A549 (cell line): ENCODE results near the gene AMZ2. TPM values are rescaled to one million over a fixed set of nuclear protein-coding genes. Genes with fewer than 3 reads are reported as not detected.

ENCODE experiments used
- ATAC-seq, 2 experiments: fragments of 200-7000 bp in 1 of 2; fragments of >200 bp in 1 of 2; cut with Nextera tagmentation in 1 of 2; cut with Tn5 transposase in 1 of 2; 3 replicates each; pipeline versions ENCODE4 v1.8.0 to v1.9.1; 2018 to 2020; ENCODE audit warnings: mild to moderate bottlenecking in 1 of 2, moderate library complexity in 1 of 2
- CTCF ChIA-PET: fragments of 300-600 bp; sonication (Branson Sonifier 250); formaldehyde crosslinking; extraction: SDS; loops from one replicate; lab custom pipeline; 2021; ENCODE audit warnings: antibody characterized with exemption, inconsistent platforms; lab: Yijun Ruan, JAX
- POLR2A ChIA-PET: fragments of 350-600 bp; formaldehyde crosslinking; extraction: SDS; loops from one replicate; lab custom pipeline; 2021; ENCODE audit warnings: antibody characterized with exemption, inconsistent platforms; lab: Yijun Ruan, JAX
- DNase-seq, 2 experiments: peaks; one replicate each; pipeline versions ENCODE4 v3.0.0 to v3.0.0-alpha.2; 2011 to 2016; ENCODE audit warnings: low read depth in 1 of 2, low spot score in 1 of 2
- FAIRE-seq: peaks from 2 replicates; lab custom pipeline; 2011; peaks lifted over from hg19 to GRCh38; lab: Jason Lieb, UNC
- H3K27ac ChIP-seq, 2 experiments: fragments of >200 bp; sonication (Bioruptor Twin); formaldehyde crosslinking; 3 replicates each; pipeline ENCODE4 v1.5.1; 2016 to 2017
- H3K4me1 ChIP-seq: fragments of >200 bp; sonication (Bioruptor Twin); formaldehyde crosslinking; 3 replicates; pipeline ENCODE4 v1.6.1; 2016
- H3K4me2 ChIP-seq: fragments of >200 bp; sonication (Bioruptor Twin); formaldehyde crosslinking; 3 replicates; pipeline ENCODE4 v1.6.1; 2016
- H3K4me3 ChIP-seq: fragments of >200 bp; sonication (Bioruptor Twin); formaldehyde crosslinking; 3 replicates; pipeline ENCODE4 v1.5.1; 2016
- H3K9me3 ChIP-seq: fragments of >200 bp; sonication (Bioruptor Twin); formaldehyde crosslinking; 3 replicates; pipeline ENCODE4 v1.6.1; 2016
- CBX2 ChIP-seq: fragments of 200-600 bp; sonication (generic); IDR thresholded peaks from 2 replicates; pipeline ENCODE4 v1.6.1; 2016; ENCODE audit warnings: low read depth, mild to moderate bottlenecking, borderline replicate concordance
- CHD2 ChIP-seq: fragments of 150-350 bp; IDR thresholded peaks from 2 replicates; pipeline ENCODE4 v1.6.1; 2014; ENCODE audit warnings: low read length; ENCODE audit not compliant: partially characterized antibody
- EHMT2 ChIP-seq: fragments of 200-600 bp; sonication (generic); IDR thresholded peaks from 2 replicates; pipeline ENCODE4 v1.6.1; 2016; ENCODE audit warnings: antibody characterized with exemption, low read depth, mild to moderate bottlenecking, moderate library complexity
- FOSL2 ChIP-seq, 2 experiments: fragments of 450-650 bp in 1 of 2; fragments of >200 bp in 1 of 2; sonication (Bioruptor Twin) in 1 of 2; formaldehyde crosslinking; IDR thresholded peaks; 2 replicates each; pipeline versions ENCODE4 v1.5.0 to v1.6.1; 2016 to 2020; ENCODE audit warnings: mild to moderate bottlenecking in 1 of 2, moderate library complexity in 1 of 2
- HEYL ChIP-seq: fragments of 250-450 bp; sonication (Bioruptor Pico); IDR thresholded peaks from 2 replicates; pipeline ENCODE4 v1.8.0; 2021; ENCODE audit warnings: mild to moderate bottlenecking, moderate library complexity
- HOXA7 ChIP-seq: fragments of 250-450 bp; sonication (Bioruptor Pico); IDR thresholded peaks from 2 replicates; pipeline ENCODE4 v1.5.0; 2020; ENCODE audit warnings: mild to moderate bottlenecking, moderate library complexity
- KDM5A ChIP-seq: fragments of 200-600 bp; sonication (generic); IDR thresholded peaks from 2 replicates; pipeline ENCODE4 v1.6.1; 2016; ENCODE audit warnings: antibody characterized with exemption, mild to moderate bottlenecking
- MAZ ChIP-seq: fragments of 150-350 bp; IDR thresholded peaks from 2 replicates; pipeline ENCODE4 v1.6.1; 2014; ENCODE audit warnings: antibody characterized with exemption, low read depth, low read length, borderline replicate concordance
- NPAS2 ChIP-seq: fragments of 250-450 bp; sonication (Bioruptor Pico); IDR thresholded peaks from 2 replicates; pipeline ENCODE4 v1.8.0; 2022; ENCODE audit warnings: mild to moderate bottlenecking, moderate library complexity, borderline replicate concordance
- POLR2AphosphoS2 ChIP-seq: conservative IDR thresholded peaks from 2 replicates; pipeline ENCODE4 v1.6.1; 2012; ENCODE audit warnings: low read length, improper control_type of control experiment, inconsistent platforms
- RAD21 ChIP-seq, 2 experiments: fragments of >200 bp in 1 of 2; sonication (Bioruptor Twin) in 1 of 2; formaldehyde crosslinking in 1 of 2; IDR thresholded peaks in 1 of 2; conservative IDR thresholded peaks in 1 of 2; 2 replicates in 1 of 2; 3 replicates in 1 of 2; pipeline ENCODE4 v1.6.1; 2012 to 2018; ENCODE audit warnings: inconsistent platforms in 1 of 2
- RARB ChIP-seq: fragments of 250-450 bp; sonication (Bioruptor Pico); IDR thresholded peaks from 2 replicates; pipeline ENCODE4 v1.8.0; 2021; ENCODE audit warnings: mild to moderate bottlenecking, moderate library complexity
- RFX5 ChIP-seq: fragments of 450-650 bp; IDR thresholded peaks from 2 replicates; pipeline ENCODE4 v1.7.1; 2014; ENCODE audit warnings: antibody characterized with exemption, mild to moderate bottlenecking, moderate library complexity
- SMC3 ChIP-seq: fragments of >200 bp; sonication (Bioruptor Twin); formaldehyde crosslinking; IDR thresholded peaks from 3 replicates; pipeline ENCODE4 v1.6.1; 2018; ENCODE audit warnings: inconsistent platforms
- SREBF2 ChIP-seq: fragments of 450-650 bp; IDR thresholded peaks from 2 replicates; pipeline ENCODE4 v1.6.1; 2014; ENCODE audit warnings: mild to moderate bottlenecking, moderate library complexity
- ZFP36 ChIP-seq: fragments of 450-650 bp; IDR thresholded peaks from 2 replicates; pipeline ENCODE4 v1.6.1; 2014; ENCODE audit warnings: borderline replicate concordance; ENCODE audit not compliant: partially characterized antibody
- ZSCAN20 ChIP-seq: fragments of 250-450 bp; sonication (Bioruptor Pico); IDR thresholded peaks from 2 replicates; pipeline ENCODE4 v1.8.0; 2022; ENCODE audit warnings: mild to moderate bottlenecking, moderate library complexity
- WGBS: methylation state at CpG from one replicate; pipeline ENCODE4 v1.1.6; 2017; ENCODE audit errors: missing lambda C conversion rate; 5-methylcytosine and 5-hydroxymethylcytosine counted together
- polyA plus RNA-seq, 4 experiments: library from polyadenylated mRNA; depleted of rRNA in 3 of 4; stranded (reverse); fragments of >200 nt; fragmentation: RNase III in 1 of 4; extraction: RNeasy Plus Mini Kit Qiagen cat#74134 plus additional on column Dnase treatment in 1 of 4; gene quantifications; 2 replicates in 3 of 4; 3 replicates in 1 of 4; pipeline ENCODE4 v1.2.3, GENCODE V29; 2011 to 2017
- TF ChIP-seq, protein P1 (sequence below): fragments of 150-350 bp; IDR thresholded peaks from 2 replicates; pipeline ENCODE4 v1.6.1; 2014; ENCODE audit warnings: low read depth, mild to moderate bottlenecking, low read length
- TF ChIP-seq, protein P2 (sequence below): fragments of 200-600 bp; sonication (generic); IDR thresholded peaks from 2 replicates; pipeline ENCODE4 v1.6.1; 2016; ENCODE audit warnings: antibody characterized with exemption, mild to moderate bottlenecking, moderate library complexity
- TF ChIP-seq, protein P3 (sequence below): fragments of 250-450 bp; sonication (Bioruptor Pico); IDR thresholded peaks from 2 replicates; pipeline ENCODE4 v1.5.0; 2020; ENCODE audit warnings: low read depth, mild to moderate bottlenecking, moderate library complexity
- TF ChIP-seq, protein P4 (sequence below): IDR thresholded peaks from 2 replicates; pipeline ENCODE4 v1.6.1; 2012
- TF ChIP-seq, protein P5 (sequence below): fragments of 450-650 bp; IDR thresholded peaks from 2 replicates; pipeline ENCODE4 v1.6.1; 2014; ENCODE audit warnings: antibody characterized with exemption
- TF ChIP-seq, protein P6 (sequence below): fragments of >200 bp; sonication (Bioruptor Twin); formaldehyde crosslinking; IDR thresholded peaks from 2 replicates; pipeline ENCODE4 v1.6.1; 2016
- TF ChIP-seq, protein P7 (sequence below): fragments of >200 bp; sonication (Bioruptor Twin); formaldehyde crosslinking; IDR thresholded peaks from 3 replicates; pipeline ENCODE4 v1.5.1; 2016

Gene AMZ2
- polyA plus RNA-seq, 2 of the 4 experiments (the other 2 are of a cell fraction) = 105 to 201 TPM

DNA sequence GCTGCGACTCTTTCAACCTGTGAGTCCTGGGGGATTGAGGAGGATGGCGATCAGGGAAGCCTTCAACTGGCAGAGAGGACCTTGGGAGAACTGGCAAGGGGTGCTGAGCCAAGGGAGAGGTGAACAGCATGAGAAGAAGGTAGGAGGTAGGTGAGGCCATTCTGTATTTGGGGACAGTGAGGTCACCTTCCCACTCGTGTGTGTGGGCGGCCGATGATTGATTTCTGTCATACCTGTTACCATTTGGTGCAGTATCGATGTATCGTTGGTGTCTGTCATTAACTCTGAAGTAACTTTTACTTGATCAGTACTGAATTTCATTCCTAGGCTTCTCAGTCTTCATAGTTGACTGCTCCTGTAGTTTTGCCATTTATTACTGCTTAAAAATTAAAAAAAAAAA lies 47.2 kb downstream of the AMZ2 start:
- CTCF ChIA-PET = no interaction called here
- TF ChIP-seq ZSCAN20 (CRISPR knock-in tag) (no peak), ZFP36 (no peak), POLR2AphosphoS2 (no peak), HOXA7 (CRISPR knock-in tag) (no peak), RARB (no peak), RFX5 (no peak), CHD2 (no peak), EHMT2 (no peak)
- TF ChIP-seq, protein P1, sequence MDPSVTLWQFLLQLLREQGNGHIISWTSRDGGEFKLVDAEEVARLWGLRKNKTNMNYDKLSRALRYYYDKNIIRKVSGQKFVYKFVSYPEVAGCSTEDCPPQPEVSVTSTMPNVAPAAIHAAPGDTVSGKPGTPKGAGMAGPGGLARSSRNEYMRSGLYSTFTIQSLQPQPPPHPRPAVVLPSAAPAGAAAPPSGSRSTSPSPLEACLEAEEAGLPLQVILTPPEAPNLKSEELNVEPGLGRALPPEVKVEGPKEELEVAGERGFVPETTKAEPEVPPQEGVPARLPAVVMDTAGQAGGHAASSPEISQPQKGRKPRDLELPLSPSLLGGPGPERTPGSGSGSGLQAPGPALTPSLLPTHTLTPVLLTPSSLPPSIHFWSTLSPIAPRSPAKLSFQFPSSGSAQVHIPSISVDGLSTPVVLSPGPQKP = no peak
- TF ChIP-seq, protein P2, sequence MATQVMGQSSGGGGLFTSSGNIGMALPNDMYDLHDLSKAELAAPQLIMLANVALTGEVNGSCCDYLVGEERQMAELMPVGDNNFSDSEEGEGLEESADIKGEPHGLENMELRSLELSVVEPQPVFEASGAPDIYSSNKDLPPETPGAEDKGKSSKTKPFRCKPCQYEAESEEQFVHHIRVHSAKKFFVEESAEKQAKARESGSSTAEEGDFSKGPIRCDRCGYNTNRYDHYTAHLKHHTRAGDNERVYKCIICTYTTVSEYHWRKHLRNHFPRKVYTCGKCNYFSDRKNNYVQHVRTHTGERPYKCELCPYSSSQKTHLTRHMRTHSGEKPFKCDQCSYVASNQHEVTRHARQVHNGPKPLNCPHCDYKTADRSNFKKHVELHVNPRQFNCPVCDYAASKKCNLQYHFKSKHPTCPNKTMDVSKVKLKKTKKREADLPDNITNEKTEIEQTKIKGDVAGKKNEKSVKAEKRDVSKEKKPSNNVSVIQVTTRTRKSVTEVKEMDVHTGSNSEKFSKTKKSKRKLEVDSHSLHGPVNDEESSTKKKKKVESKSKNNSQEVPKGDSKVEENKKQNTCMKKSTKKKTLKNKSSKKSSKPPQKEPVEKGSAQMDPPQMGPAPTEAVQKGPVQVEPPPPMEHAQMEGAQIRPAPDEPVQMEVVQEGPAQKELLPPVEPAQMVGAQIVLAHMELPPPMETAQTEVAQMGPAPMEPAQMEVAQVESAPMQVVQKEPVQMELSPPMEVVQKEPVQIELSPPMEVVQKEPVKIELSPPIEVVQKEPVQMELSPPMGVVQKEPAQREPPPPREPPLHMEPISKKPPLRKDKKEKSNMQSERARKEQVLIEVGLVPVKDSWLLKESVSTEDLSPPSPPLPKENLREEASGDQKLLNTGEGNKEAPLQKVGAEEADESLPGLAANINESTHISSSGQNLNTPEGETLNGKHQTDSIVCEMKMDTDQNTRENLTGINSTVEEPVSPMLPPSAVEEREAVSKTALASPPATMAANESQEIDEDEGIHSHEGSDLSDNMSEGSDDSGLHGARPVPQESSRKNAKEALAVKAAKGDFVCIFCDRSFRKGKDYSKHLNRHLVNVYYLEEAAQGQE = no peak
- TF ChIP-seq, protein P3, sequence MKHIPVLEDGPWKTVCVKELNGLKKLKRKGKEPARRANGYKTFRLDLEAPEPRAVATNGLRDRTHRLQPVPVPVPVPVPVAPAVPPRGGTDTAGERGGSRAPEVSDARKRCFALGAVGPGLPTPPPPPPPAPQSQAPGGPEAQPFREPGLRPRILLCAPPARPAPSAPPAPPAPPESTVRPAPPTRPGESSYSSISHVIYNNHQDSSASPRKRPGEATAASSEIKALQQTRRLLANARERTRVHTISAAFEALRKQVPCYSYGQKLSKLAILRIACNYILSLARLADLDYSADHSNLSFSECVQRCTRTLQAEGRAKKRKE (CRISPR knock-in tag) = no peak
- TF ChIP-seq, protein P4, sequence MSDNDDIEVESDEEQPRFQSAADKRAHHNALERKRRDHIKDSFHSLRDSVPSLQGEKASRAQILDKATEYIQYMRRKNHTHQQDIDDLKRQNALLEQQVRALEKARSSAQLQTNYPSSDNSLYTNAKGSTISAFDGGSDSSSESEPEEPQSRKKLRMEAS = no peak
- TF ChIP-seq, protein P5, sequence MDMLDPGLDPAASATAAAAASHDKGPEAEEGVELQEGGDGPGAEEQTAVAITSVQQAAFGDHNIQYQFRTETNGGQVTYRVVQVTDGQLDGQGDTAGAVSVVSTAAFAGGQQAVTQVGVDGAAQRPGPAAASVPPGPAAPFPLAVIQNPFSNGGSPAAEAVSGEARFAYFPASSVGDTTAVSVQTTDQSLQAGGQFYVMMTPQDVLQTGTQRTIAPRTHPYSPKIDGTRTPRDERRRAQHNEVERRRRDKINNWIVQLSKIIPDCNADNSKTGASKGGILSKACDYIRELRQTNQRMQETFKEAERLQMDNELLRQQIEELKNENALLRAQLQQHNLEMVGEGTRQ = no peak
- 77% methylated on average over 7 of the region's 7 CpGs for WGBS
- Histone ChIP-seq H3K27ac (no peak overlapping the region), H3K9me3 (no peaks in the 10 kb centered on the region), H3K4me2 (no peak overlapping the region), H3K4me3 (no peak overlapping the region), H3K4me1 (peaks cover 9% of the 10 kb centered on the region; the same call in 2 of the 3 replicates)
- DNase-seq (no peak), FAIRE-seq (no peak), ATAC-seq (no peak)
- POLR2A ChIA-PET = no interaction called here

DNA sequence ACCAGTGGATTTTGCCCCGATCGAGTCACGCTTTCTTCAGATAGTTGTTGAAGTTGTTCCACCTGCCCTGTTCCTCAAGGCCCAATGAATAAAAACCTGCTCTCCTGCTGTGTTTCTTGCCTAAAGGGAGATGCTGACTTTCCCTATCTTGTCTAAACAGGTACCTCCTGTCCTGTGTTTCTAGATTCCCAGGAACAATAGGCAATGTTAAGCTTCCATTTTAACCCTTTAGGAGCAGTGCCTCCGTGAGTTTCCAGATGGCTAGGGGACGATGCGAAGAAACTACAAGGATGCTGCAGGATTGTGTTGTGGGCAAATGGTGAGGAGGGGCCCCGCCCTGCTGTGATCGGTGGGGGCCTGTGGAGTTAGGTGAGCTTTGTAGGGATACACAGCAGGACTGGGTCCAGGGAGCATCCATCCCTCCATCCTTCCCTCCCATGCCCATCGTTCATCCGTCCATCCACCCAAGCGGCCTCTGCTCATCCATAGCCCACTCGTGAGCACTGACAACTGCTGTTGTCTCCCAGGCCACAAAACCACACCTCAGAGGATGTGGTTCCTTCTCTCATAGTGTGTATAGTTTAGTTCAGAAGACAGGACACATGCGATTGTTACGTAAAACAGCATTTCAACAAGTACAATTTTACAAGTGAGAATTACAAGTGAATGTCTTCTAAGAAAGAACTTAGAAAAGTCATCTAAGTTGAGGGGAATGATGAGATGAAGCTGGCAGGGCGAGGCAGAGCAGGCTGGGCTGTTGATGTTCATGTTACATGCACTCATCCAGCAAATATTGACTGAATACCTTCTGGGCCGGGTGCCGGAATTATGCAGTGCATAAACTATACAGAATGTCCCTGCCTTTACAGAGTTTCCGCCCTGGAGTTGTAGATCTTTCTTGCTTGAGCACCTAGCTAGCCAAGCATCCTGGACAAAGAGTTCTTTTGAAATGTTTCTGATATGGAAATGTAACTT lies 48.7 kb downstream of the AMZ2 start:
- peaks cover 4% of the 10 kb centered on the region; the same call in 2 of the 3 replicates for H3K4me1 ChIP-seq
- H3K9me3 ChIP-seq = no peaks in the 10 kb centered on the region
- no peak for DNase-seq
- H3K27ac ChIP-seq = no peak overlapping the region
- no peak overlapping the region for H3K4me3 ChIP-seq
- WGBS = 74% methylated on average over 18 of the region's 18 CpGs
- ChIA-PET CTCF (interaction anchor here (0.7 to 1.3 kb wide), 6 partner anchors 11 to 161 kb away, joined by 3 to 4 read pairs (median 3); partner anchors contain the start of gene WIPI1), POLR2A (no interaction called here)
- no peak for ATAC-seq
- no peak overlapping the region for H3K4me2 ChIP-seq
- no peak for FAIRE-seq
- TF ChIP-seq MAZ (no peak), CBX2 (no peak), HEYL (CRISPR knock-in tag) (no peak), RAD21 (conservative IDR thresholded peaks at IDR 0.05 in 1 of 2, IDR thresholded peaks at IDR 0.05 in 1 of 2) (no peak), FOSL2 (IDR thresholded peaks at IDR 0.05) (no peak), FOSL2 (CRISPR knock-in tag; IDR thresholded peaks at IDR 0.05) (no peak), RARB (no peak), KDM5A (no peak), SREBF2 (no peak), NPAS2 (CRISPR knock-in tag) (no peak), SMC3 (no peak)
- TF ChIP-seq, protein P6, sequence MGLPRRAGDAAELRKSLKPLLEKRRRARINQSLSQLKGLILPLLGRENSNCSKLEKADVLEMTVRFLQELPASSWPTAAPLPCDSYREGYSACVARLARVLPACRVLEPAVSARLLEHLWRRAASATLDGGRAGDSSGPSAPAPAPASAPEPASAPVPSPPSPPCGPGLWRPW = no peak
- TF ChIP-seq, protein P7, sequence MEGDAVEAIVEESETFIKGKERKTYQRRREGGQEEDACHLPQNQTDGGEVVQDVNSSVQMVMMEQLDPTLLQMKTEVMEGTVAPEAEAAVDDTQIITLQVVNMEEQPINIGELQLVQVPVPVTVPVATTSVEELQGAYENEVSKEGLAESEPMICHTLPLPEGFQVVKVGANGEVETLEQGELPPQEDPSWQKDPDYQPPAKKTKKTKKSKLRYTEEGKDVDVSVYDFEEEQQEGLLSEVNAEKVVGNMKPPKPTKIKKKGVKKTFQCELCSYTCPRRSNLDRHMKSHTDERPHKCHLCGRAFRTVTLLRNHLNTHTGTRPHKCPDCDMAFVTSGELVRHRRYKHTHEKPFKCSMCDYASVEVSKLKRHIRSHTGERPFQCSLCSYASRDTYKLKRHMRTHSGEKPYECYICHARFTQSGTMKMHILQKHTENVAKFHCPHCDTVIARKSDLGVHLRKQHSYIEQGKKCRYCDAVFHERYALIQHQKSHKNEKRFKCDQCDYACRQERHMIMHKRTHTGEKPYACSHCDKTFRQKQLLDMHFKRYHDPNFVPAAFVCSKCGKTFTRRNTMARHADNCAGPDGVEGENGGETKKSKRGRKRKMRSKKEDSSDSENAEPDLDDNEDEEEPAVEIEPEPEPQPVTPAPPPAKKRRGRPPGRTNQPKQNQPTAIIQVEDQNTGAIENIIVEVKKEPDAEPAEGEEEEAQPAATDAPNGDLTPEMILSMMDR = no peak
- TF ChIP-seq, protein P1 = no peak
